ENCODE data around the gene SLC5A9. TPM values are rescaled to one million over a fixed set of nuclear protein-coding genes. Genes with fewer than 3 reads are reported as not detected.

The SLC5A9 gene
- total and polyA plus RNA-seq, 2 of the 4 experiments (the other 2 are of a cell fraction) = not detected

GRCh38 chr1:48294656-48295055, 72.1 kb downstream of the SLC5A9 start:
- H3K27ac ChIP-seq (ENCODE audit: insufficient read depth, low read length) = no peak overlapping the region
- intact Hi-C loops (cut with micrococcal nuclease) = no loop called here
- no peak overlapping the region for H3K4ac ChIP-seq (ENCODE audit: low read depth, low read length)
- H3K4me2 ChIP-seq (ENCODE audit: low read depth, low read length) = no peak overlapping the region
- no peak overlapping the region for H3K14ac ChIP-seq (replicated peaks; ENCODE audit: low read depth, low read length)
- no peak overlapping the region for H2BK120ac ChIP-seq (ENCODE audit: low read depth, low read length)
- H4K20me1 ChIP-seq (ENCODE audit: insufficient read depth, low read length) = no peaks in the 10 kb centered on the region
- no peak overlapping the region for H3K18ac ChIP-seq (ENCODE audit: low read depth, low read length)
- dilution Hi-C loops (cut with HindIII; ENCODE audit: low sequenced_read_pairs, unreplicated experiment) = no loop called here
- no peak overlapping the region for H2AK9ac ChIP-seq (replicated peaks; ENCODE audit: low read depth, low read length, poor library complexity)
- no peak for TF ChIP-seq NFE2L2 (IDR thresholded peaks at IDR 0.05; ENCODE audit: low read depth, low read length)
- no peak for TF ChIP-seq CEBPB (IDR thresholded peaks at IDR 0.05; ENCODE audit: low read depth, low read length)
- no peak for TF ChIP-seq CHD1 (IDR thresholded peaks at IDR 0.05; ENCODE audit: low read depth, low read length)
- TF ChIP-seq MAFK (IDR thresholded peaks at IDR 0.05; ENCODE audit: low read depth, low read length) = no peak
- no peak for TF ChIP-seq USF2 (IDR thresholded peaks at IDR 0.05; ENCODE audit: low read depth, low read length)
- no peak for TF ChIP-seq POLR2A (IDR thresholded peaks at IDR 0.05; ENCODE audit: low read depth, low read length)
- no peak for TF ChIP-seq RAD21 (IDR thresholded peaks at IDR 0.05; ENCODE audit: low read length)
- no peak for TF ChIP-seq FOS (IDR thresholded peaks at IDR 0.05; ENCODE audit: low read depth, low read length)
- TF ChIP-seq RFX5 (IDR thresholded peaks at IDR 0.05; ENCODE audit: low read depth, low read length) = no peak
- TF ChIP-seq SMC3 (IDR thresholded peaks at IDR 0.05; ENCODE audit: low read depth, low read length) = no peak
- TF ChIP-seq RCOR1 (IDR thresholded peaks at IDR 0.05; ENCODE audit: insufficient replicate concordance, low read length) = no peak
- no peak for TF ChIP-seq MXI1 (IDR thresholded peaks at IDR 0.05; ENCODE audit: borderline replicate concordance, low read depth, low read length)
- no peak for TF ChIP-seq ELK1 (IDR thresholded peaks at IDR 0.05; ENCODE audit: borderline replicate concordance, low read depth, low read length)
- no peak overlapping the region for H2AFZ ChIP-seq (replicated peaks; ENCODE audit: low read length, poor library complexity)
- H3K56ac ChIP-seq (ENCODE audit: extremely low read depth, insufficient read depth, low read length) = no peak overlapping the region
- BruUV-seq (replicated peaks) = no TSS peak
- no peak overlapping the region for H2BK5ac ChIP-seq (ENCODE audit: low read depth, low read length, poor library complexity, severe bottlenecking)
- H3K79me1 ChIP-seq (ENCODE audit: low read depth in 1 of 2, low read length in 2 of 2) = no peaks in the 10 kb centered on the region
- H4K5ac ChIP-seq (ENCODE audit: low read depth, low read length) = no peak overlapping the region
- no peak overlapping the region for H3K4me3 ChIP-seq (ENCODE audit: insufficient read depth, low read depth, low read length)
- H4K8ac ChIP-seq (ENCODE audit: low read depth in 2 of 2, low read length in 2 of 2) = no peak overlapping the region
- H3K4me1 ChIP-seq (ENCODE audit: control insufficient read depth, insufficient read depth, low read length) = no peaks in the 10 kb centered on the region
- H3K9me3 ChIP-seq (ENCODE audit: control insufficient read depth, insufficient read depth, low read length) = no peaks in the 10 kb centered on the region
- ATAC-seq (ENCODE audit: low read depth) (no peak), DNase-seq (no peak)
- H3K9ac ChIP-seq (ENCODE audit: low read depth, low read length) = no peak overlapping the region
- H2AK5ac ChIP-seq (ENCODE audit: low read depth, low read length) = no peak overlapping the region
- no peak overlapping the region for H3K23ac ChIP-seq (ENCODE audit: low read depth, low read length)
- no peak overlapping the region for H4K91ac ChIP-seq (ENCODE audit: insufficient read depth, low read depth, low read length)
- ChIA-PET CTCF (no interaction called here), POLR2A (ENCODE audit: unreplicated experiment) (no interaction called here)
- no peaks in the 10 kb centered on the region; the same call in 1 of the 2 replicates for H3K9me1 ChIP-seq (ENCODE audit: insufficient read depth, low read length)
- WGBS, 2 experiments (ENCODE audit: extremely low coverage in 2 of 2, insufficient read length in 1 of 2) = no CpG with 5 or more reads among the region's 1 CpG
- H2BK20ac ChIP-seq (ENCODE audit: low read depth, low read length) = no peak overlapping the region
- H3K27me3 ChIP-seq (ENCODE audit: control insufficient read depth, insufficient read depth, low read length) = no peaks in the 10 kb centered on the region
- H2BK15ac ChIP-seq (ENCODE audit: low read depth, low read length) = no peak overlapping the region
- H3K36me3 ChIP-seq (ENCODE audit: control insufficient read depth, insufficient read depth, low read length) = no peaks in the 10 kb centered on the region
- in situ Hi-C loops (cut with MboI; ENCODE audit: low sequenced_read_pairs) = no loop called here
